Spleen (tissue), 7 donors: Measurements from ENCODE around the gene TAF13.

ENCODE experiments used
- POLR2A ChIP-seq, 3 donors: fragments of 450-650 bp; IDR thresholded peaks; one replicate each; pipeline ENCODE4 v1.5.1; 2017; ENCODE audit warnings: antibody characterized with exemption in 3 of 3, mild to moderate bottlenecking in 1 of 3
- POLR2AphosphoS5 ChIP-seq, 3 donors: sonication (generic); formaldehyde crosslinking; IDR thresholded peaks; one replicate each; pipeline ENCODE4 v1.5.1; 2017; ENCODE audit warnings: antibody characterized with exemption in 3 of 3
- TF ChIP-seq, protein P1 (sequence below), 11 experiments: fragments of 200-600 bp in 7 of 11; fragments of 450-650 bp in 4 of 11; sonication (generic) in 4 of 11; IDR thresholded peaks in 8 of 11; conservative IDR thresholded peaks in 3 of 11; 1 replicate in 7 of 11; 2 replicates in 4 of 11; pipeline versions ENCODE4 v1.4.0 to v1.8.0; 2016 to 2021; ENCODE audit warnings: antibody characterized with exemption in 11 of 11, inconsistent platforms in 4 of 11, mild to moderate bottlenecking in 1 of 11
- donor health status: DM: no; HTN: no; CAD: no; lungs with moderate emphysema.
- donor health status: DM: no; HTN: no; CAD: no.
- donor health status: DM: no; HTN: no; CAD: no.

- TF ChIP-seq, protein P1, sequence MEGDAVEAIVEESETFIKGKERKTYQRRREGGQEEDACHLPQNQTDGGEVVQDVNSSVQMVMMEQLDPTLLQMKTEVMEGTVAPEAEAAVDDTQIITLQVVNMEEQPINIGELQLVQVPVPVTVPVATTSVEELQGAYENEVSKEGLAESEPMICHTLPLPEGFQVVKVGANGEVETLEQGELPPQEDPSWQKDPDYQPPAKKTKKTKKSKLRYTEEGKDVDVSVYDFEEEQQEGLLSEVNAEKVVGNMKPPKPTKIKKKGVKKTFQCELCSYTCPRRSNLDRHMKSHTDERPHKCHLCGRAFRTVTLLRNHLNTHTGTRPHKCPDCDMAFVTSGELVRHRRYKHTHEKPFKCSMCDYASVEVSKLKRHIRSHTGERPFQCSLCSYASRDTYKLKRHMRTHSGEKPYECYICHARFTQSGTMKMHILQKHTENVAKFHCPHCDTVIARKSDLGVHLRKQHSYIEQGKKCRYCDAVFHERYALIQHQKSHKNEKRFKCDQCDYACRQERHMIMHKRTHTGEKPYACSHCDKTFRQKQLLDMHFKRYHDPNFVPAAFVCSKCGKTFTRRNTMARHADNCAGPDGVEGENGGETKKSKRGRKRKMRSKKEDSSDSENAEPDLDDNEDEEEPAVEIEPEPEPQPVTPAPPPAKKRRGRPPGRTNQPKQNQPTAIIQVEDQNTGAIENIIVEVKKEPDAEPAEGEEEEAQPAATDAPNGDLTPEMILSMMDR (IDR thresholded peaks at IDR 0.05 in 8 of 11, conservative IDR thresholded peaks at IDR 0.05 in 3 of 11): no peak
- TF ChIP-seq POLR2AphosphoS5 (IDR thresholded peaks at IDR 0.05): no peak
- TF ChIP-seq POLR2A (IDR thresholded peaks at IDR 0.05): no peak
Observed at GRCh38 chr1:109091839-109092193, 16.0 kb upstream of the TAF13 start.
